Measurements from ENCODE around the gene B4GALNT1.

DNA sequence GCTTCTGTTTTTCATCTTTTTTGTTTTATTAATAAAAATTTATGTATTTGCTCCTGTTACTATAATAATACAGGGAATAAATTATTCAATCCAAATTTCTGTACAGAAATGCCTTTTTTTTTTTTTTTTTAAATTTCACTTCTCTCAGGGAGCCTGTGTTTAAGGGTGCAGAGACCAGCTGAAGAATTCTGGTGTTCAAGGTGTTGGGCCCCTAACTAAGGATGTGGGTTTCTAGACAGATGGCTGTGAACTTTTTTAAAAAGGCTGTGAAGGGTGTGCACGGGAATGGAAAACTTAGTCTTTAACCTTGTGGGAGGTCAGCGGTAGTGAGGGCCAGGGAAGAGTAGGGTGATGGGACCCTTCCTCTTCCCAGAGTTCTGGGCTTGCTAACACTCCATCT is 29.7 kb downstream of the B4GALNT1 start:
- TF ChIP-seq, protein P1, sequence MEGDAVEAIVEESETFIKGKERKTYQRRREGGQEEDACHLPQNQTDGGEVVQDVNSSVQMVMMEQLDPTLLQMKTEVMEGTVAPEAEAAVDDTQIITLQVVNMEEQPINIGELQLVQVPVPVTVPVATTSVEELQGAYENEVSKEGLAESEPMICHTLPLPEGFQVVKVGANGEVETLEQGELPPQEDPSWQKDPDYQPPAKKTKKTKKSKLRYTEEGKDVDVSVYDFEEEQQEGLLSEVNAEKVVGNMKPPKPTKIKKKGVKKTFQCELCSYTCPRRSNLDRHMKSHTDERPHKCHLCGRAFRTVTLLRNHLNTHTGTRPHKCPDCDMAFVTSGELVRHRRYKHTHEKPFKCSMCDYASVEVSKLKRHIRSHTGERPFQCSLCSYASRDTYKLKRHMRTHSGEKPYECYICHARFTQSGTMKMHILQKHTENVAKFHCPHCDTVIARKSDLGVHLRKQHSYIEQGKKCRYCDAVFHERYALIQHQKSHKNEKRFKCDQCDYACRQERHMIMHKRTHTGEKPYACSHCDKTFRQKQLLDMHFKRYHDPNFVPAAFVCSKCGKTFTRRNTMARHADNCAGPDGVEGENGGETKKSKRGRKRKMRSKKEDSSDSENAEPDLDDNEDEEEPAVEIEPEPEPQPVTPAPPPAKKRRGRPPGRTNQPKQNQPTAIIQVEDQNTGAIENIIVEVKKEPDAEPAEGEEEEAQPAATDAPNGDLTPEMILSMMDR (IDR thresholded peaks at IDR 0.05; ENCODE audit: low read depth, low read length): no peak
- no peak for TF ChIP-seq POLR2A (IDR thresholded peaks at IDR 0.05; ENCODE audit: extremely low read depth, insufficient read length)

All from NB4 (cell line).